ENCODE measurements around the gene HAUS6.

Gene HAUS6

GRCh38 chr9:19033015-19033414 lies 69.7 kb downstream of the HAUS6 start, which contains the start of gene SAXO1:
Gene SAXO1 (minus strand): TSS chr9:19033209. CDS start chr9:19032908, 301 bp downstream.
- H3K4me3 ChIP-seq (ENCODE audit: low read depth, low read length), result no peak within 1 kb of the TSS
- TF ChIP-seq, protein P1, sequence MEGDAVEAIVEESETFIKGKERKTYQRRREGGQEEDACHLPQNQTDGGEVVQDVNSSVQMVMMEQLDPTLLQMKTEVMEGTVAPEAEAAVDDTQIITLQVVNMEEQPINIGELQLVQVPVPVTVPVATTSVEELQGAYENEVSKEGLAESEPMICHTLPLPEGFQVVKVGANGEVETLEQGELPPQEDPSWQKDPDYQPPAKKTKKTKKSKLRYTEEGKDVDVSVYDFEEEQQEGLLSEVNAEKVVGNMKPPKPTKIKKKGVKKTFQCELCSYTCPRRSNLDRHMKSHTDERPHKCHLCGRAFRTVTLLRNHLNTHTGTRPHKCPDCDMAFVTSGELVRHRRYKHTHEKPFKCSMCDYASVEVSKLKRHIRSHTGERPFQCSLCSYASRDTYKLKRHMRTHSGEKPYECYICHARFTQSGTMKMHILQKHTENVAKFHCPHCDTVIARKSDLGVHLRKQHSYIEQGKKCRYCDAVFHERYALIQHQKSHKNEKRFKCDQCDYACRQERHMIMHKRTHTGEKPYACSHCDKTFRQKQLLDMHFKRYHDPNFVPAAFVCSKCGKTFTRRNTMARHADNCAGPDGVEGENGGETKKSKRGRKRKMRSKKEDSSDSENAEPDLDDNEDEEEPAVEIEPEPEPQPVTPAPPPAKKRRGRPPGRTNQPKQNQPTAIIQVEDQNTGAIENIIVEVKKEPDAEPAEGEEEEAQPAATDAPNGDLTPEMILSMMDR (IDR thresholded peaks at IDR 0.05; ENCODE audit: borderline replicate concordance, insufficient read depth, low read depth, low read length), result no peak

GRCh38 chr9:19032406-19032805 lies 70.3 kb downstream of the HAUS6 start:
- no peak overlapping the region for H3K4me3 ChIP-seq (ENCODE audit: low read depth, low read length)
- TF ChIP-seq, protein P1 (IDR thresholded peaks at IDR 0.05; ENCODE audit: borderline replicate concordance, insufficient read depth, low read depth, low read length), result no peak

DNA sequence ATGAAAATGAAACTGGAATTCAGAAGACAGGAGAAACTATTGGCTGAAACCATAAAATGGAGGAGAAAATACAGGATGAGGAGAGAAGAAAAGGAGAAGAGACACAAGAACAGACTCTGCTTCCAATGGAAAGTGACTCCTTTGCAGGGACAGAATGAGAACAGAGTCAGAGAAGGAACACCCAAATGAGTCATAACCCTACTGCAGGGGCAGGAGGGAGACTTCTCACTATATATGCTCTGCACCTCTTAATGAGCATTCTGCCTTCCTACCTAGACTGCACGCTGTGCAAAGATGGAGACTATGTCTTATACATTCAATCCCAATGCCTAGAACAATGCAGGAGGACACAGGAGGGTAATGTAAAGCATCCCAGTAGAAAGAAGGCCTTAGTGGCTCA lies 71.8 kb downstream of the HAUS6 start:
- TF ChIP-seq, protein P1 (IDR thresholded peaks at IDR 0.05; ENCODE audit: borderline replicate concordance, insufficient read depth, low read depth, low read length), result no peak

GRCh38 chr9:19028835-19029451 lies 73.8 kb downstream of the HAUS6 start:
- TF ChIP-seq, protein P1 (IDR thresholded peaks at IDR 0.05; ENCODE audit: borderline replicate concordance, insufficient read depth, low read depth, low read length), result peak; percentile 47; the same call in 1 of the 2 replicates
- H3K4me3 ChIP-seq (ENCODE audit: low read depth, low read length), result no peak overlapping the region

More for the DNA sequence above, 71.8 kb downstream of the HAUS6 start:
- no peak overlapping the region for H3K4me3 ChIP-seq (ENCODE audit: low read depth, low read length)

- H3K4me3 ChIP-seq (ENCODE audit: low read depth, low read length), result no peak overlapping the region
- TF ChIP-seq, protein P1 (IDR thresholded peaks at IDR 0.05; ENCODE audit: borderline replicate concordance, insufficient read depth, low read depth, low read length), result no peak
Measured at GRCh38 chr9:19027825-19028224, 74.9 kb downstream of the HAUS6 start.

DNA sequence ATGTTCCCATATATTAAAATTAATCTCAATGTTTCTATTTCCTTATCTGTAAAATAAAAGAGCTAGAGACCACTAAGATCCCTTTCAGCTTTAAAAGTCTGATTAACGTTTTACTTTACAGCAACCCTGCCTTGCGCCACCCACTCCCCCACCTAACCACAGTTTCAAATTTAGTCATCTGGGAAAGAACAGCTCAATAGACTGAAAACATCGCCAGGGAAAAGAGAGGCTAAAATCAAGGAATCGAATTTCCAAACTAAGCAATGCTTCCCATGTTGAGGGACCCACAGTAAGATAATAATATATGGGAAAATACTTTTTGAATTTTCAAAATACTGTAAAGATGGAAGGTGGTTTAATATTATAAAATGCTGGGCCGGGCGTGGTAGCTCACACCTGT lies 76.3 kb downstream of the HAUS6 start:
- H3K4me3 ChIP-seq (ENCODE audit: low read depth, low read length), result no peak overlapping the region
- TF ChIP-seq, protein P1 (IDR thresholded peaks at IDR 0.05; ENCODE audit: borderline replicate concordance, insufficient read depth, low read depth, low read length), result no peak

GRCh38 chr9:19023078-19023477 lies 79.6 kb downstream of the HAUS6 start:
- no peak overlapping the region for H3K4me3 ChIP-seq (ENCODE audit: low read depth, low read length)
- TF ChIP-seq, protein P1 (IDR thresholded peaks at IDR 0.05; ENCODE audit: borderline replicate concordance, insufficient read depth, low read depth, low read length), result no peak
